IMR-90 (cell line): ENCODE data around the gene NOM1. TPM values are rescaled to one million over a fixed set of nuclear protein-coding genes. Genes with fewer than 3 reads are reported as not detected.
"Not testable (repeated sequence)": the region's sequence is repeated elsewhere in the genome, so short reads cannot be mapped to it uniquely, and the experiment has no call there.

Experiments
- ATAC-seq: fragments of 200-7000 bp; cut with Tn5 transposase; 2 replicates; pipeline ENCODE4 v1.9.1; 2020; ENCODE audit warnings: low read depth, mild to moderate bottlenecking, moderate library complexity
- BruUV-seq: library from RNA; stranded (reverse); fragments of 400-500 nt; replicated peaks from 2 replicates; lab custom pipeline; 2021; lab: Mats Ljungman, UMichigan
- CTCF ChIA-PET: fragments of 300-600 bp; formaldehyde crosslinking; extraction: SDS; loops from one replicate; lab custom pipeline; 2021; ENCODE audit warnings: antibody characterized with exemption; lab: Yijun Ruan, JAX
- POLR2A ChIA-PET: fragments of 300-600 bp; sonication (Branson Sonifier 250); formaldehyde crosslinking; loops from one replicate; lab custom pipeline; 2022; ENCODE audit warnings: antibody characterized with exemption; ENCODE audit not compliant: unreplicated experiment; lab: Charles Lee
- DNase-seq: peaks from one replicate; pipeline ENCODE4 v3.0.0; 2013
- H2AFZ ChIP-seq: replicated peaks from 2 replicates; pipeline ENCODE3; 2013; ENCODE audit warnings: low read length, mild to moderate bottlenecking; ENCODE audit not compliant: poor library complexity
- H2AK5ac ChIP-seq: 2 replicates; pipeline ENCODE4 v1.6.1; 2013; ENCODE audit warnings: low read depth, low read length, inconsistent platforms
- H2AK9ac ChIP-seq: replicated peaks from 2 replicates; pipeline ENCODE3; 2013; ENCODE audit warnings: mild to moderate bottlenecking, low read depth, low read length, moderate library complexity; ENCODE audit not compliant: poor library complexity
- H2BK120ac ChIP-seq: 2 replicates; pipeline ENCODE4 v1.6.1; 2013; ENCODE audit warnings: low read depth, low read length, inconsistent platforms
- H2BK15ac ChIP-seq: 3 replicates; pipeline ENCODE4 v1.6.1; 2013; ENCODE audit warnings: low read depth, low read length, inconsistent platforms
- H2BK20ac ChIP-seq: 2 replicates; pipeline ENCODE4 v1.6.1; 2013; ENCODE audit warnings: low read depth, mild to moderate bottlenecking, inconsistent platforms, low read length, moderate library complexity
- H2BK5ac ChIP-seq: 2 replicates; pipeline ENCODE4 v1.6.1; 2013; ENCODE audit warnings: mild to moderate bottlenecking, low read depth, low read length, inconsistent platforms; ENCODE audit not compliant: poor library complexity, severe bottlenecking
- H3K14ac ChIP-seq: replicated peaks from 2 replicates; pipeline ENCODE4 v1.6.1; 2013; ENCODE audit warnings: low read depth, low read length, inconsistent platforms
- H3K18ac ChIP-seq: 2 replicates; pipeline ENCODE4 v1.6.1; 2013; ENCODE audit warnings: low read depth, low read length, control low read depth
- H3K23ac ChIP-seq: 2 replicates; pipeline ENCODE4 v1.6.1; 2013; ENCODE audit warnings: low read depth, low read length, inconsistent platforms
- H3K27ac ChIP-seq: 2 replicates; pipeline ENCODE4 v1.5.1; 2013; ENCODE audit warnings: mild to moderate bottlenecking, control low read depth, low read length; ENCODE audit not compliant: insufficient read depth
- H3K27me3 ChIP-seq: 2 replicates; pipeline ENCODE4 v1.6.1; 2013; ENCODE audit warnings: low read length; ENCODE audit not compliant: control insufficient read depth, insufficient read depth
- H3K36me3 ChIP-seq: 2 replicates; pipeline ENCODE4 v1.6.1; 2013; ENCODE audit warnings: low read length, mixed read lengths; ENCODE audit not compliant: control insufficient read depth, insufficient read depth
- H3K4ac ChIP-seq: 2 replicates; pipeline ENCODE4 v1.6.1; 2013; ENCODE audit warnings: low read depth, low read length, inconsistent platforms
- H3K4me1 ChIP-seq: 2 replicates; pipeline ENCODE4 v1.6.1; 2013; ENCODE audit warnings: low read length, mixed read lengths; ENCODE audit not compliant: control insufficient read depth, insufficient read depth
- H3K4me2 ChIP-seq: 2 replicates; pipeline ENCODE4 v1.6.1; 2013; ENCODE audit warnings: low read depth, mild to moderate bottlenecking, control low read depth, low read length, moderate library complexity
- H3K4me3 ChIP-seq: 2 replicates; pipeline ENCODE4 v1.5.1; 2013; ENCODE audit warnings: low read depth, mild to moderate bottlenecking, control low read depth, low read length, moderate library complexity; ENCODE audit not compliant: insufficient read depth
- H3K56ac ChIP-seq: 2 replicates; pipeline ENCODE4 v1.6.1; 2013; ENCODE audit warnings: low read length, inconsistent platforms; ENCODE audit not compliant: insufficient read depth; ENCODE audit errors: extremely low read depth
- H3K79me1 ChIP-seq, 2 experiments: 2 replicates each; pipeline ENCODE4 v1.6.1; 2013; ENCODE audit warnings: low read length in 2 of 2, inconsistent platforms in 1 of 2, low read depth in 1 of 2
- H3K9ac ChIP-seq: 2 replicates; pipeline ENCODE4 v1.6.1; 2013; ENCODE audit warnings: low read depth, low read length, control low read depth
- H3K9me1 ChIP-seq: 2 replicates; pipeline ENCODE4 v1.6.1; 2013; ENCODE audit warnings: low read length, inconsistent platforms; ENCODE audit not compliant: insufficient read depth
- H3K9me3 ChIP-seq: 2 replicates; pipeline ENCODE4 v1.6.1; 2013; ENCODE audit warnings: low read length; ENCODE audit not compliant: control insufficient read depth, insufficient read depth
- H4K20me1 ChIP-seq: 2 replicates; pipeline ENCODE4 v1.6.1; 2013; ENCODE audit warnings: low read length, inconsistent platforms; ENCODE audit not compliant: insufficient read depth
- H4K5ac ChIP-seq: 2 replicates; pipeline ENCODE4 v1.6.1; 2013; ENCODE audit warnings: mild to moderate bottlenecking, low read depth, low read length, control low read depth
- H4K8ac ChIP-seq, 2 experiments: 2 replicates each; pipeline ENCODE4 v1.6.1; 2013; ENCODE audit warnings: low read depth in 2 of 2, low read length in 2 of 2, control low read depth in 1 of 2, inconsistent platforms in 1 of 2
- H4K91ac ChIP-seq: 2 replicates; pipeline ENCODE4 v1.6.1; 2013; ENCODE audit warnings: low read depth, low read length, inconsistent platforms; ENCODE audit not compliant: insufficient read depth
- WGBS, 2 experiments: methylation state at CpG; one replicate each; pipeline versions ENCODE4 v1.1.5 to v1.1.7; 2013; ENCODE audit warnings: missing lambda C conversion rate in 2 of 2; ENCODE audit not compliant: insufficient read length in 1 of 2; ENCODE audit errors: extremely low coverage in 2 of 2; 5-methylcytosine and 5-hydroxymethylcytosine counted together
- dilution Hi-C: fragments of 300-500 bp; cut with HindIII; formaldehyde crosslinking; loops from one replicate; pipeline ENCODE4 v1.14.3; 2018; ENCODE audit warnings: low sequenced_read_pairs; ENCODE audit not compliant: unreplicated experiment
- in situ Hi-C: fragments of 300-500 bp; cut with MboI; formaldehyde crosslinking; loops from 3 replicates; pipeline ENCODE4 v1.14.3; 2019; ENCODE audit warnings: low sequenced_read_pairs, inconsistent platforms, mixed read lengths
- intact Hi-C: fragments of 100-400 bp; cut with micrococcal nuclease; formaldehyde crosslinking; loops from 2 replicates; pipeline ENCODE4 v1.10.0; 2022
- polyA plus RNA-seq, 3 experiments: library from polyadenylated mRNA; depleted of rRNA; stranded (reverse); fragments of >200 nt; gene quantifications; 2 replicates each; pipeline ENCODE4 v1.2.3, GENCODE V29; 2012; ENCODE audit warnings: low replicate concordance in 1 of 3
- total RNA-seq: library from RNA; depleted of rRNA; stranded (reverse); fragments of >200 nt; gene quantifications from 2 replicates; pipeline ENCODE4 v1.2.3, GENCODE V29; 2012

NOM1 gene
- total and polyA plus RNA-seq, 2 of the 4 experiments (the other 2 are of a cell fraction): 15.3 to 15.4 TPM

GRCh38 chr7:156936766-156937165 is 12.7 kb upstream of the NOM1 start:
- H3K4me2 ChIP-seq, dilution Hi-C loops, in situ Hi-C loops, H2BK120ac ChIP-seq, H4K5ac ChIP-seq, H2BK5ac ChIP-seq, H4K8ac ChIP-seq, H3K23ac ChIP-seq, H3K27me3 ChIP-seq, POLR2A ChIA-PET, H3K9me3 ChIP-seq, H3K4me3 ChIP-seq, intact Hi-C loops, H3K36me3 ChIP-seq, H3K4ac ChIP-seq, H3K9ac ChIP-seq, H2AK9ac ChIP-seq, H2AFZ ChIP-seq, H4K91ac ChIP-seq, H4K20me1 ChIP-seq, H3K27ac ChIP-seq, CTCF ChIA-PET, BruUV-seq, H3K79me1 ChIP-seq, ATAC-seq, H2BK20ac ChIP-seq, H3K14ac ChIP-seq, H3K56ac ChIP-seq, H2BK15ac ChIP-seq, H3K4me1 ChIP-seq, H3K9me1 ChIP-seq, H3K18ac ChIP-seq, H2AK5ac ChIP-seq, DNase-seq: not testable (repeated sequence)
- no CpG with 5 or more reads among the region's 3 CpGs for WGBS, 2 experiments
